ENCODE data around the gene PARVA.
"Not testable (repeated sequence)": the region's sequence is repeated elsewhere in the genome, so short reads cannot be mapped to it uniquely, and the experiment has no call there.

Gene PARVA

DNA sequence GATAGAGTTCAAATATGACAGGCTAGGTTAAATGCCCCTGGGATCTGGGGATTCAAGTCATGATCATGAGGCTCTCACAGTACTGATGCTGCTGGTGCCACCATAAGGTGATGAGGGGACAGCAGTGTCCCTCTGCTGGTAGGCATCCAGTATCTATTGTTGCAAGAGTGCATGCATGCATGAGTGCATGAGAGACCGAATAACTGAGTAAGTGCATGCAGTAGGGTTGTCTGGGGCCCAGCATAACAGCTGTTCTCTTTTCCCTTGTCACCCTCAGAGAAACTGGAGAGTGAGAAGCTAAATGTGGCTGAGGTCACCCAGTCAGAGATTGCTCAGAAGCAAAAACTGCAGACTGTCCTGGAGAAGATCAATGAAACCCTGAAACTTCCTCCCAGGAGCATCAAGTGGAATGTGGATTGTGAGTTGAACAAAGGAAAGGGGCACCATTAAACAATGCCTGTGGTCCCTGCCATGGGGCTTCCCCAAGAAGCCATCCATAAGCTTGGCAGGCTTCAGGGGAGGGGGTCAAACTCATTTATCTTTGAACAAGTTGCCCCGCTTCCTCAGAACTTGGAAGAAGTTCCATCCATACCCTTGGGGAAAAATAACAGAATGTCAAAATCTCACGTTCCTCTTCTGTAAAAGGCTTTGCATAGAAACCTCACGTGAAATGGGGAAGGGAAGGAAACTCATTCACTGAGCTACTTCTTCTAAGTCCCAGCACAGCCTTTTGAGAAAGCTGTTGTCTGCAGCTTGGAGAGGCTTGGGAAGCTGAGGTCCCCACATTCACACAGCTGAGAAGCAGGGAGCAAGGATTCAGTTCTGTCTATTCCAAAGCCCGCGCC lies 119.0 kb downstream of the PARVA start:
- DNase-seq (ENCODE audit: extremely low read depth in 1 of 2, low read depth in 1 of 2), result no peak

DNA sequence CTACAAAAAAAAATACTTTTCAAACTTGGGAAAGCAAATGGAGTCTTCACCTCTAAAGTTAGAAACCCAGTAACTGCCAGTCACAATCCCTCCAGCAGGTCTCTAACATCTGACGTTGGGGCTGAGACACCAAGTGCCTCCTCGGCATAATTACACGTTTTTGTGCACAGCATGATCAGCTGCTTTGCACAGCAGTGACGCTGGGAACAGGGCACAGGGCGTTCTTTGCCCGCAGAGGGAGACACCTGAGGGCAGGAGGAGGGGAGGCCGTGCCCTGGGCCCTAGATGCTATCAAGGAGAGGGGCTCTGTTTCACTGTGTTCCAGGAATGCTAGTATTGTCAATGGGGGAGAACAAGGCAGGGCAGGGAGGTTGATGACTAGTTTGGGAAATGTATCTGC lies 120.1 kb downstream of the PARVA start:
- no peak for DNase-seq (ENCODE audit: extremely low read depth in 1 of 2, low read depth in 1 of 2)

DNA sequence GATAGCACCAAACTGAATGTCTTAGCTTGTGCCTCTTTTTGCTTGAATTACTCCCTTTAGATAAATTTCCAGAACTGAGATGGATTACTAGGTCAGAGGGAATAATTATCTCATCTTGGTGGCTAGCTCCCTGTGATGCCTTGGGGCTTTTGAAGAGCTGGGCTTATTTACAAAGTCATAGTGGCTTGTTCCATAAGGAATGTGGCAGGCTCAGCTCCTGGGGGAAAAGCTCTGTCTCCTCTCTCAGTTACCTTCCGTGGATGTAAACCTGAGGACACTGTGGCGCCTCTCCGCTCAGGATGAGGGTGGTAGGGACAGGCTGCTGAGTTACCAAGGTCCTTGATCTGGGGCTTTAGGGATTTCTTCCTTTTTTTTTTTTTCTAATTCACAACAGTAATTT lies 121.7 kb downstream of the PARVA start:
- DNase-seq (ENCODE audit: extremely low read depth in 1 of 2, low read depth in 1 of 2), result no peak

DNA sequence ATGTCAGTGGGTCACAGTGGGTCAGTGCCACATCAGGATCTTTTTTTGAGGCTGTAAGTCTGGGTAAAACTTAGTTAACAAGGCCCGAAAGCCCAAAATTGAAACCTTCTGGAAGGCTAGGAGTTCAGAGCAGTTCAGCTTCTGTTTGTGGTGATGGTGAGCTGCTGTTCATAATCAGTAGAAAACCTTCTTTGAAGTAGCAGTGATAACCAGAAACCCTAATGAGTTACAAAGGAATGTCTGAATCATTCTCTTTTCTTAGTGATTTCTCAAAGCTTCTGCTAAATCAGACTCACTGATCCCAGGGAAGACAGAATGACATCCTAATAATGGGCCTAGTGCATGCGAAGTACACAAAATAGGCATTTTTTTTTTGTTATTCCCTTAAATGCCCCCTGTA lies 124.7 kb downstream of the PARVA start:
- DNase-seq (ENCODE audit: extremely low read depth in 1 of 2, low read depth in 1 of 2), result no peak

DNA sequence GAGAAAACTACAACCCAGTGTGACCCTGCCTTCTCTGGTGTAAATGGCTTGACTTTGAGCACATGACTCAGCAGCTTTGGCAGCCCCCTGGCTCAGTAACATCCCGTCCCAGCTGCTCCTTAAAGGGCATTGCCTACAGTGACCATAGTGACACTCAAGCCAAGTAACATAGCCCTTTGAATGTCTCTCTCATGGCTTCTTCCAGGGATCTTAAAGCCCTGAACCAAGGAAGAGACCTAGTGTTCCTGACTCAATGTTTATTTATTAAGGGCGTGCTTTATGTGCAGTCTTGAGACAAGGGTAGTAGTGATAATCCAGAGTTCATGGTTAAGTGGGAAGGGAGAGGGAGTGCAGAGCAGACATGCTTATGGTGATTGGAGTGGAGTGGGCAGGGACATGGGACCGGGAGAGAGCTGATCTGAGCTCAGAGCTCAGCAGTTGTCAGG lies 125.7 kb downstream of the PARVA start:
- no peak for DNase-seq (ENCODE audit: extremely low read depth in 1 of 2, low read depth in 1 of 2)

DNA sequence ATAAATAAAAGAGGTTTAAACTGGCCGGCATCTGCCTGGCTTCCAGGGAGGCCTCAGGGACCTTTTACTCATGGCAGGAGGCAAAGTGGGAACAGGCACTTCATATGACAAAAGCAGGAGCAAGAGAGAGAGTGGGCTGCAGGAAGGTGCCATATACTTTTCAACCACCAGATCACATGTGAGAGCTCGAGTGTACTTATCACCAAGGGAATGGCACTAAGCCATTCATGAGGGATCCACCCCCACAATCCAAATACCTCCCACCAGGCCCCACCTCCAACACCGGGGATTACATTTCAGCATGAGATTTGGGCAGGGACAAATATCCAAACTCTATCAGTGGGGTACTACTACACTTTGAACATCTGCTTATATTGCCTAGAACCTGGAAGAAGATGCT lies 126.5 kb downstream of the PARVA start:
- no peak for DNase-seq (ENCODE audit: extremely low read depth in 1 of 2, low read depth in 1 of 2)

- no peak for DNase-seq (ENCODE audit: extremely low read depth in 1 of 2, low read depth in 1 of 2)
Measured at GRCh38 chr11:12505183-12505582, 127.8 kb downstream of the PARVA start.

DNA sequence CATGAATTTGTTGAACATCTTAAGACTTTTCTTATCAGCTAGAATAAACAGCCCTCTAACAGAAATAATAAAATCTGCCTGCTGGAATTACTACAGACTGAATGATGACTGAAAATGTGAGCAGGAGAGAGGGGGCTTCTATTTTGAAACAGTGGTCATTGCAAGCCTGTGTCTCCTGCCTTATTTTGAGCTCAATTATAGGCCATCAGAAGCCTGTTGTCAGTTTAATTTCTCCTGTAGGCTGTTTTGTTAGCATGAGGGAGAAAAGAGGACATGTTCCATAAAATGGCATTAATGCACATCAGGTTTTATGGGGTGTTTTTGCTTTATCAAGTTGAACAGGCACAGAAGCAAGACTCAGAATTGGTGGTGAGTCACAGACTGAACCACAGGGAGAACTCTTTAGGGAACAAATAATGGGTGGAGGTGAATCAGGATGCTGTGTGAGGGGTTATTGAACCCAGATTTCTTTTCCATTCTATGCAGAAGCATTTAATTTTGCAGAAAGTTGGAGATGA lies 129.1 kb downstream of the PARVA start:
- no peak for DNase-seq (ENCODE audit: extremely low read depth in 1 of 2, low read depth in 1 of 2)

- no peak for DNase-seq (ENCODE audit: extremely low read depth in 1 of 2, low read depth in 1 of 2)
Measured at GRCh38 chr11:12507391-12507790, 130.0 kb downstream of the PARVA start.

- no peak for DNase-seq (ENCODE audit: extremely low read depth in 1 of 2, low read depth in 1 of 2)
Measured at GRCh38 chr11:12508151-12508751, 130.9 kb downstream of the PARVA start.

DNA sequence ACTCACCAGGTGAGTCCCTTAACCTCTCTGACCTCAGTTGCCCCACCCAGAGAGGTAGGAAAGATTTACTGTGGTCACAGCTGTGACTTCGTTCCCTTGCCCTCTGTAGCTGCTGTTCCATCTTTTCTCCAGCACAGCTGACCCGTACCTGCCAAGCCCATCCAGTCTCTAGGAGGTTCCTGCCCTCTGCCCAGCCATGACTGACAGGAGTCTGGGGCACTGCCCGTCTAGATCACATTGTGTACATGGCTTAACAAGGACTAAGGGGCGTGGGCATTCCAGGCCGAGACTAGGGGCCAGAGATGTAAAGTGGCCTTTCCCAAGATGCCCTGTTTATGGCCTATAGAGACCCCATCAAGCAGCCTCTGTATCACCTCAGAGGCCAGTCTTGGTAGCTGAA lies 132.0 kb downstream of the PARVA start:
- DNase-seq (ENCODE audit: extremely low read depth in 1 of 2, low read depth in 1 of 2), result no peak

GRCh38 chr11:12512132-12512531 lies 134.8 kb downstream of the PARVA start:
- DNase-seq (ENCODE audit: extremely low read depth in 1 of 2, low read depth in 1 of 2), result no peak

DNA sequence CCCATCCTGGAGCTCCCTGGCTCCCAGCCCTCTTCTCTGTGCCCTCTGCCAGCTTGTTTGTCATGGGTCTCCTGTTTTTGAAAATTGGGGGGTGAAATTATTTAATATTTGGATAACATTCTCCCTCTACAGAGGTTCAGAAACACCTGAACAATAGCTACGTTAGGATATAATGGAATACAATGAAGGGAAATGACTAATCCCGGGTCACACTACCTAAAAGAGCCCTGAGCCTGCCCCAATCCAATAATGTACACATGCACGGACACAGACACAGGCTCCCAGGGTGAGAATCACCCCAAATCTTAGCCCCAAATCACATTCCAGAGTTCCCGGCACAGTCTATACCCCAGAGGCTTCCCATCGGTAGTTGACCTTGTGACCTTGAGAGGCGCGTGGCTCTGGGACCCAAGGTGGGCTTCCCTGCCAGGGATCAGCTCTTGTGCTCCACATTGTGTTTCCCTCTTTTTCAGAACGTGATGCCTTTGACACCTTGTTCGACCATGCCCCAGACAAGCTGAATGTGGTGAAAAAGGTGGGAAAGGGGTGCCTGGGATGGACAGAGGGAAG lies 135.5 kb downstream of the PARVA start:
- DNase-seq (ENCODE audit: extremely low read depth in 1 of 2, low read depth in 1 of 2), result no peak

- DNase-seq (ENCODE audit: extremely low read depth in 1 of 2, low read depth in 1 of 2), result no peak
Measured at GRCh38 chr11:12516387-12517105, 139.2 kb downstream of the PARVA start.

- no peak for DNase-seq (ENCODE audit: extremely low read depth in 1 of 2, low read depth in 1 of 2)
Measured at GRCh38 chr11:12517306-12517705, 139.9 kb downstream of the PARVA start.

DNA sequence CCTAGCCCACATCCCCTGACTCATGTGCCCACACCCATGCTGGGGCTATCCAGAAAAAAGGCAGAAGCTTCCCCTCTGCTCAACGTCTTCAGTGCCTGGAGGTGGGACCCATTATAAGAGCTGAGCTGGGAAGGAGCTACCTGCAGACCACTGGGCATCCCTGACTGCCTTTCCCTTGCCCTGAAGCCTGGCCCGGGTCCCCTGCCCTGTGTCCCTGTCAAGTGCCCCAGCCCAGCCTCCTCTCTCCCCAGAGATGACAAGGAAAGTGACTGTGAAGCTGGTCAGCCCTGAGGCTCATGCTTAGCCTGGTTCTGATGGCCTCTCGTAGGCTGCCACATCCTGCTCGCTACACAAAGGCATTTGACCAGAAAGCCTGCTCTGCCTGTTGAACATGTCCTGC lies 140.4 kb downstream of the PARVA start:
- DNase-seq (ENCODE audit: extremely low read depth in 1 of 2, low read depth in 1 of 2), result no peak

GRCh38 chr11:12518606-12519385 lies 141.4 kb downstream of the PARVA start:
- no peak for DNase-seq (ENCODE audit: extremely low read depth in 1 of 2, low read depth in 1 of 2)

- DNase-seq (ENCODE audit: extremely low read depth in 1 of 2, low read depth in 1 of 2), result no peak
Measured at GRCh38 chr11:12520054-12520453, 142.7 kb downstream of the PARVA start.

DNA sequence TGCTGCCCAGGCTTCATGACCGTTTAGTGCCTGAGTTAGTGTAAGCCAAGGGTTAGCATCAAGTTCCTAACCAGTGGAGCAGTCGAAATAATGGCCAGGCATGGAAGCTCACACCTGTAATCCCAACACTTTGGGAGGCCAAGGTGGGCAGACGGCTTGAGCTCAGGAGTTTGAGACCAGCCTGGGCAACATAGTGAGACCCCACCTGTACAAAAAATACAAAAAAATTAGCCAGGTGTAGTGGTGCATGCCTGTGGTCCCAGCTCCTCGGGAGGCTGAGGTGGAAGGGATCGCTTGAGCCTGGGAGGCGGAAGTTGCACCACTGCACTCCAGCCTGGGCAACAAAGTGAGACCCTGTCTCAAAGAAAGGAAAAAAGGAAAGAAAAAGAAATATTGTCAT lies 143.2 kb downstream of the PARVA start:
- DNase-seq (ENCODE audit: extremely low read depth in 1 of 2, low read depth in 1 of 2), result not testable (repeated sequence)

GRCh38 chr11:12523180-12523924 lies 146.0 kb downstream of the PARVA start:
- DNase-seq (ENCODE audit: extremely low read depth in 1 of 2, low read depth in 1 of 2), result no peak
